ENCODE results near the gene SLFNL1.

GRCh38 chr1:40986956-40987355 is 34.6 kb downstream of the SLFNL1 start:
- TF ChIP-seq, protein P1, sequence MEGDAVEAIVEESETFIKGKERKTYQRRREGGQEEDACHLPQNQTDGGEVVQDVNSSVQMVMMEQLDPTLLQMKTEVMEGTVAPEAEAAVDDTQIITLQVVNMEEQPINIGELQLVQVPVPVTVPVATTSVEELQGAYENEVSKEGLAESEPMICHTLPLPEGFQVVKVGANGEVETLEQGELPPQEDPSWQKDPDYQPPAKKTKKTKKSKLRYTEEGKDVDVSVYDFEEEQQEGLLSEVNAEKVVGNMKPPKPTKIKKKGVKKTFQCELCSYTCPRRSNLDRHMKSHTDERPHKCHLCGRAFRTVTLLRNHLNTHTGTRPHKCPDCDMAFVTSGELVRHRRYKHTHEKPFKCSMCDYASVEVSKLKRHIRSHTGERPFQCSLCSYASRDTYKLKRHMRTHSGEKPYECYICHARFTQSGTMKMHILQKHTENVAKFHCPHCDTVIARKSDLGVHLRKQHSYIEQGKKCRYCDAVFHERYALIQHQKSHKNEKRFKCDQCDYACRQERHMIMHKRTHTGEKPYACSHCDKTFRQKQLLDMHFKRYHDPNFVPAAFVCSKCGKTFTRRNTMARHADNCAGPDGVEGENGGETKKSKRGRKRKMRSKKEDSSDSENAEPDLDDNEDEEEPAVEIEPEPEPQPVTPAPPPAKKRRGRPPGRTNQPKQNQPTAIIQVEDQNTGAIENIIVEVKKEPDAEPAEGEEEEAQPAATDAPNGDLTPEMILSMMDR (IDR thresholded peaks at IDR 0.05), result no peak
- TF ChIP-seq POLR2A (IDR thresholded peaks at IDR 0.05), result no peak
